GM18907 (cell line): ENCODE data around the gene SLFNL1.

ENCODE experiments used
- ATAC-seq: cut with Tn5 transposase; IDR thresholded peaks from one replicate; pipeline ENCODE4 v1.9.1; 2021; ENCODE audit warnings: mild to moderate bottlenecking, moderate library complexity; ENCODE audit not compliant: unreplicated experiment

The SLFNL1 gene

DNA sequence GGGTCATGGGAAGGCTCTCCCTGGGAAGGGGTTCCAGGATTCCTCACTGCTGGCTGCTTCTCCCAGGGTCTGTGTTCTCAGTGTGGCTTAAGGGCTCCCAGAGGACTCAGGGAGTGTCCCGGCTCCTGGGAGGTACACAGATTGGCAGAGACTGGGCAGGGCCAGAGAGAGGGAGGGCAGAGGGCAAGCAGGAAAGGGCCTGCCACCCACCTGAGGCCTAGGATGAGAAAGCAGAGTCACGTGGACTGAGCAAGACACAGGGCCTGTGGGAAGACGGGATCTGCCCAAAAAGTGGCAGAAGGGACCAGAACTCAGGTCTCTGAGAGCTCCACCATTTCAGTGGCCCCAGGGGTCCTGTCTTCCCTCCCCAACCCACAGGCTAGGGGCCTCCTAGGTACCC lies 871 bp downstream of the SLFNL1 start:
- ATAC-seq, result no peak

DNA sequence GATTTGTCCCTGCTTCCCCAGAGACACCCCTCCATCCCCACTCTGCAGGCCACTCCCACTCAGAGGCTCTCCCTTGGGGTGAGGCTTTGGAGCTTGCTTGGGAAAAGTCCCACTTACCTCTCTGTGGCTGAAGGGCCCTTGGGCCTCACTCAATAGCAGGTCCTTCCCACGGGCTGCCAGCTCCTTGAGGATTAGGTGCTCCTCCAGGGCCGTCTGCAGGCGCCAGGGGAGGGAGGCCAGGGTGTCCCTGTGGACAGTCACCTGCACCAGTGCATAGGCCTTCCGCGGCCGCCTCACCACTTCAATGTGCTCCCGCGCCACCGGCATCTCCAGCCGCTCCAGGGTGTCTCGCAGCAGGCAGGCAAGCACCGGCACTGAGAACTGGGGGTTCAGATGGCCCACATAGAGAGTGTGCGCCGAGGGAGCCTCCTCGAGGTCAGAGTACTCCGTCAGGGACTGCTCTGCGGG lies 1.4 kb downstream of the SLFNL1 start:
- no peak for ATAC-seq

DNA sequence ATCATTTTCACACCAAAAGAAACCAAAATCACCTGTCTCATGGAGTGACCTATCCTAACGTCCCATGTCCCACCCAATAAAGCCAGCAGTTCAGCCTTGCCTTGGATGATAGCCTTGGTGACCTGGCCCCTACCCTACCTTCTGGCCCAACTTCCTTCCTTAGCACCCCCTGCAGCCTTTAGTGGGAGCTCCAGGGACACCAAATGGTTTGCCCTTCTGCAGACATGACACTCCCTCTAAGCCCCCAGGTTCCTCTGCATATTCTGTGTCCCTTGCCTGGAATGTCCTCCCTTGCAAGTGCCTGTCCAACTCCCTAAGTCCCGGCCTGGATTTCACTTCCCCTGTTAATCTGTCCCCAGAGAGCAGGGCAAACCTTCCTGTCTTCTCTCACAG lies 2.2 kb downstream of the SLFNL1 start:
- no peak for ATAC-seq

DNA sequence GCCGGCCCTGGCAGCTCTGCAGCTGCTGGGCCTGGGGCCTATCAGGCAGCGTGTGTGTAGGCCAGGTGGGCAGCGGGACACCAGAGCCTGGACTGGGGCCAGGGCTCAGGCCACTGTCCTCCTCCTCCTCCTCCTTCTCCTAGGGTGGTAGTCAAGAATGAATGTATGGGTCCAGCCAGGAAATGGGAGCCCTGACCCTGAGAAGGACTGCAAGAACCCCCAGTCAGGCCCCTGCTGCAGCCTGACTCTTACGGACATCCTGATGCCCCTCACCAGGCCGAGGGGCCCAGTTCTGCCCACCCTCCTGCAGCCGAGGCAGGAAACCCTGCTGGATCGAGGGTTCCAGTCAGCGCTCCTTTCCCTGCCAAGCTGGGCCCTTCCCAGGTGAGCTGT lies 3.5 kb downstream of the SLFNL1 start:
- ATAC-seq, result no peak

DNA sequence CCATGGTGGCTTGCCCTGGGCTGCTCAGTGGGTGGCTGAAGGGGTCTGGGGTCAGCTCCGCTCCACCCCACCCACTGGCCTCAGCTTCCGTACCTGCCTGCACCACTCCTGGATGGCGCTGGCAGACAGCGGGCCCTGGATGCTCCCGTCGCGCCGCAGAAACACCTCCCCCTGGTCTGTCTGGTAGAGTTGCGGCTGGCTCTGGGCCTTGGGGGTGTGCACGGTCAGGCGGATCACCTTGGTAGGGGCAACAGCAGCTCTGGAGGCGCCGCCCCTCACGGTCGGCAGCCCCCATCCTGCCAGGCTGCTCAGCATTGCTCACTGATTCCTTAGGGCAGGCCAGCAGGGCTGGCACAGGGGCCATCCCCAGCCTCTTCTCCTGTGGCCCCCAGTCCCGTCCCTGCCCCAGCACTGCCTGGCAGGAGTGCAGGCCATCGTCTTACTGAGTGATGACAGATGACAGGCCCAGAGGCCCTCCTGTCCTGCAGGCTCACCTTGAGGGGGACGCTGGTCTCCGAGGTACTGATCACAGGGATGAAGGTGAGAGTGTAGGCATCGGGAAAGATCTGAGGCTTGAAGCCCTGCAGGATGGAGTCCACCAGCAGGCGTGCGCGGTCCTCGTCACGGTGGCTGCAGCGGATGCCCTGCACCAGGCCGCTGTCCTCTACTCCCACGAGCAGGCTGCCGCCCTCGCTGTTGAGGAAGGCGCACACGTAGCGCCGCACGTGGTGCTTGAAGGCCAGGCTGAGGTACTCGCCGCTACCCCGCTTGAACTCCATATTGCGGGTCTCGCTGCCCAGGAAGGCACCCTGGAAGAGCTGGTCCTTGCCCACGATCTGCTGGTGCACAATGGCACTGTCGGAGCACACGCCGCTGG lies 4.1 kb downstream of the SLFNL1 start:
- ATAC-seq, result no peak

DNA sequence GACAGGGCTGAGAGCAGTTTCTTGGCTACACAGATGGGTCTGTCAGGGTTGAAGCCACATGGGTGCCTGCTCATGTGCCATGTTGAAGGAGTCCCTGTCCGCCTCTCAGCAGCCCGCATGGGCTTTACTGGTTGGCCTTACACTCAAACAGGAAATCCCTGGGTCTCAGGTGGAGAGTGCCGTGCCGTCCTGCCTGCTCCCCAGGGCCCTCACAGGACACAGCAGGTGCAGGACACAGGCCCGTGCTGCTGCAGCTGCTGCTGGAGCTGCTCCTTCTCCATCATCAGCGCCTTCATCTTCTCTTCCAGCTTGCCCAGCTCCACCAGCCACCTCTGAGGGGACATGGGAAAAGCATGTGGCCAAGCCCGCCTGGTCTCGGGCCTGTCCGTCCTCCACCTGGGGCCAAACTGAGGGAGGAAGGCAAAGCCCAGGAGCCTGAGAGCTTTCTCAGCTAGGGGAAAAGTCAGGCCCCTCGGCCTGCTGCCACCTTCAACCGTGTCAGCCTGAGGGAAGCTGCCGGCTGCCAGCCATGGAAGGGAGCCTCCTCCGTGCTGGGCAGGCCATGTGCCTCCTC lies 5.5 kb downstream of the SLFNL1 start:
- ATAC-seq, result no peak

DNA sequence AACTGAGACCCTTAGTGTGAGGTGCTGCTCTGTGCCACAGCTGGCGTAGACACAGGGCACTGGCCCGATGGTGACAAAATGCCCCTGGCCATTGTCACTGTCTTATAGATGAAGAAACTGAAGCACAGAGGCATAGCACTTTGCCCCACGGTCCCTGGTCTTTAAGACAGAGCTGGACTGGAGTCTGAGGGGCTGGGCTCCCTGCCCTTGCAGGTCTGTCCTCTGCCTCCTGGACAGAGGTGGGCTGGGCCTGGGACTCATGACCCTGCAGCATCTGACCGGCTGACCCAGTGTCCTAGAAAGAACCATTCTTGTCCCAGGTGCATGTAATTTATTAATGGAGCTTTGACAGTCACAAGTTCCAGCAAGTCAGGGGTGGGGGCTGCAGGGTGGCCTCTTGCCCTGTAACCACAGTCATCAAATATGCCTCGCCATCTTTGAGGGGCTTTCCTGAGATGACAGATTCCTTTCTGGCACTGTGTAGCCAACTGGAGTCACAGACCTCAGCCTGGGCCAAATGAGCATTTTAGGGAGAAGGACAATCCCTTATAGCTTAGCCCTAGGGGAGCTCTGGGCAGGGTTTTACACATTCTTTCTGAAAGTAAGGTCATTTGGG lies 6.1 kb downstream of the SLFNL1 start:
- ATAC-seq, result no peak

DNA sequence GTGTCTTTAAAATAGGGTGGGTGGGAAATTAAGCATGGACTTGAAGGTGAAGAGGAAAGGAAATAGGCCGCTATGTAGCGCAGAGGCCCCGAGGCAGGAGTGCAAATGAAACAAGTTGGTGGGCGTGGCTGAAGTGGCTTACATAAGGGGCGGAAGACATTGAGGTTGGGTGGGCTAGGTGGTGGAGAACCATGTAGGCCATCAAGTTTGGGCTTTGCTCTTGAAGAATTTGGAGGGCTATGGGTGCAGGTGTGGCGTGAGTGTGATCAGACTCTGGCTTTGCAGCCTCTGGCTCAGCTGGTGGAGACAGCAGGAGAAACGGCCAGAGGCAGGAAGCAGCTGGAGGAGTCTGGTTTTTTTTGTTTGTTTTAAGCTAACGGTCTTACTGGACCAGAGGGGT lies 6.7 kb downstream of the SLFNL1 start:
- no peak for ATAC-seq

DNA sequence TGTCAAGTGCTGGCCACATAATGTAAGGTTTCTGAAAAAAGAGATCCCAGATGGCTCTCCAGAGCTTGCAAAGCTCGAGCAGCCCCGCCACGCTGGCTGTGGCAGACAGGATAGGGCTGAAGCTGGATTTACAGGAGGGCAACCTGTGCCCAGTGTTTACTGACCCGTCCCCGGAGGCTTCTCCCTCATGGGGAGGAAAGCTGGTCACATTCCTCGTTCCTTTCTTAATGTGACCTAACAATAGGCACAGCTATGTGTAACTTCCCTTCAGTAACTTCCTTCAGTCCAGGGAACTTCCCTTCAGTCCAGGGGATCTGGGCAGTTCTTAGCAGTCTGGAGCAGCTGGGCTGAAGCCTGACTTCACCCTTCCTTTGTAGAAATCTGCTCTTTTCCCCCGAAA lies 7.7 kb downstream of the SLFNL1 start:
- ATAC-seq, result no peak

DNA sequence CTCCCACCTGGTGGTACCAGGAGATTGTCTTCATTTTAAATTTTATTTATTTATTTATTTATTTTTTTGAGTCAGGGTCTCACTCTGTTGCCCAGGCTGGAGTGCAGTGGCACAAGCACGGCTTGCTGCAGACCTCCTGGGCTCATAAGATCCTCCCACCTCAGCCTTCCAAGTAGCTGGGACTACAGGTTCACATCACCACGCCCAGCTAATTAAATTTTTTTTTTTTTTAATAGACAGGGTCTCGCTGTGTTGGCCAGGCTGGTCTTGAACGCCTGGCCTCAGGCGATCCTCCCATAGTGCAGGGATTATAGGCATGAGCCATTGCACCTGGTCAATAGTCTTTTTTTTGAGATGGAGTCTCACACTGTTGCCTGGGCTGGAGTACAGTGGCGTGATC lies 8.5 kb downstream of the SLFNL1 start:
- ATAC-seq, result no peak

DNA sequence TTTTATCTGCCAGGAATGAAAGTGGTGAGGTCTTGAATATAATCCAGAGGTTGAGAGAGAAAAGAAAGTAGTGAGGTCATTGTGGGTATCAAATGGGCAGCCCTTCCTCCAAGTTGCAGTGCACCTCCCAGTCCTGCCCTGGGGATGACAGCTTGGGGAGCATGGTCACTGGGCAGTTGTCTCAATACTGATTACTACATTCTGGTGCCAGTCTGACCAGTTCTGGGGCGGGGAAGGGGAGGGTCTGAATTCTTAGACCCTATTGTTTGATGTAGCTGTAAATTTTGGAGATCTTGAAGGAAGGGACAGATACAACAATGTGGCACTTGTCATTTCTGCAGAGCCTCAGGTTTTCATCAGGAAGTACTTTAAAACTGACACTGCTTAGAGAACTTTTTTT lies 11.2 kb downstream of the SLFNL1 start:
- no peak for ATAC-seq

DNA sequence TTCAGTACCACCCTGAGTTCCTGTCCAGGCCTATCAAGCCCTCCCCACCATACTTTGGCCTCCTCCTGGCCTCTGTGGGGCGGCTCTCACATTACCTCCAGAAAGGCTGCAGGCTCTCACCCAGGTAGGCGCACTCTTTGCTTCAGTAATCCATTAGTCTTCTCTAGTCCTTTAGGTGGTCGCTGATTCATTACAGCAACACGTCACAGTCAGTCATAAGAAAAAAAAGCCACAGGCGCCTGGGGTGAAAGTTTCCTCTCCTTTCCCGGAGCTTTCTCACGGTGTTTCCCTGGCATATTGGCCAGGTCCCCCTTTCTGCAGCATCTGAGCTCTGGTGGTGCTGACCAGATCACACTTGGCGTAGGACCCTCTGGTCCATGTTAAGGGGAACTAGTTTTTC lies 12.1 kb downstream of the SLFNL1 start:
- no peak for ATAC-seq

DNA sequence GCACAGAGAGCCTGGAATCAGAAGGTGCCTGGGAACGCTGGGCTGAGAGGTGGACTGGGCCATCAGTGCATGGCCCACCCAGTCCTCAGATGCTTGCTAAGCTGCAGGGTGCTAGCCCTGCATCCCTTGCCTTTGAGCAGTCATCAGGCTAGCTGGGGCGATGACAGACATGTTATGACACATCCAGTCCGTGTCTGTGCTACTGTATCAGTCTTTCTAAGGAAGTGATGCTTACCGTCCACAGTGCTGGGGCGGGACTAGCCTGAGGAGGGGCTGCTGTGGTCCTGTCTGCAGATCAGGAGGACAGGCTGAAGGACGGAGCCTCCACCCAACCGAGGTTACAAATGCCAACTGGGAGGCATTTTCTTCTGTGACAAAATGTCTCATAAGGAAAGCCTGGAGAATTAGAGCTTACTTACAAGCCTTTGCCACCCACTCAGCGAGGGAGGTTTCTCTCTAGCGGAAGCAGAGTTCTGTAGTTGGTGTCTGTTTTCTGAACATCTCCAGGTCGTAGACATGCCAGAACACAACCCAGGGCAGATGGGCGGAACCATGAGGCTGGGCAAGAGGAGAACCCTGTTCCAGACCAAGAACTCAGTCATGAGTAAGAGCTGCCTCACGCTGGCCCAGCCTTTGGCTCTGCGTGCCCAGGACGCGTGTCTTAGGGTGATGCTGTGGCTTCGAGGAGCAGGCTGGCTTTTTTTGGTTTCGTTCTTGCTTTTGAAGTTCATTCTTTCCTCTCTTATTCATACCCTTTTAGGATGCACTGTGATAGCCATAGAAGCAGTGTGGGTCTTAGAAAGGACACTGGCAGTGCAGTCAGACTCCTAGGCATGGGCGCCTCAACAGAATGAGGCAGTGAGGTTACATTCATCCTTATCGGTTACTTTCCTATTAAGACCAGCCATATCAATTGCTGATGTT lies 14.3 kb downstream of the SLFNL1 start:
- ATAC-seq, result no peak

DNA sequence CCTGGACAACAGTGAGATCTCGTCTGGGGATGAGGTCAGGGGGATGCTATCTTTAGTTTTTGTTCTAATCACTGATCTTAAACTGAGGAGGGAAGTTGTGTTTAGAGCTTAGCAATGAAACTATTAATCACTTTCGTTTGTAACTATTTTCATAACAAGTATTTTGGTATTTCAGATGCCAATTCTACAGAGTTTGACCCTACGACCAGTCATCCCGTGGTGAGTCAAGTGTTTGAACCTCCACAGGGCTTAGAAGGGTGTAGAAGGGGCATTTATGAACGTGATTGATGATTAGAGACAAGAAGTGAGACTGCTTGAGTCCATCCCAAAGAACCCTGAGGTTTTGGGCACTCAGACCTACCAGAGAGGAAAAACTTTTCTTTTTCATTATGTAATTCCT lies 15.6 kb downstream of the SLFNL1 start:
- ATAC-seq, result no peak

DNA sequence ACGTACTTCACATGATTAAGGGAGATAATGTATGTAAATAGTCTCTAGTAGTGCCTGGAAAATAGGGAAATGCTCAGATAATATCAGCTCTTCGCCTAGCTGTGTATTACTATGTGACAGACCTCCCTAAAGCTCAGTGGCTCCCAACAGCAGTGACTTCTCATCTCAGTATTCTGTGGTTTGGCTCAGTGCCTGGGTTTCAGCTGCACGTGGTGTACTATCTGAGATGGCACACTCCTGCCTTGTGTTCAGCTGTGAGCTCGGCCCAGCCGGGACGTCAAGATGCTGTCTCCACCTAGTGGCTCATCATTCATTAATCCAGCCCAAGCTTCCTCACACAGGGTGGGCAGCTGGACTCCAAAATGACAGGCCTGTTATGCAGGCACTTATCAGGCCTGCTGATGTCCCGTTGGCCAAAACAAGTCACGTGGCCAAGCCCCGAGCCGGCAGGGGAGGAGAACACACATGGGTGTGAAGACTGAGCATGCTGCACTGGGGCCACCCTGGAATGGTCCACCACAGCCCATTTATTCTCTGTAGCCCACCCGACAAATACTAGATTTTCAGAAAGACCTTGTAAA lies 17.8 kb downstream of the SLFNL1 start:
- ATAC-seq, result peak; percentile 93

DNA sequence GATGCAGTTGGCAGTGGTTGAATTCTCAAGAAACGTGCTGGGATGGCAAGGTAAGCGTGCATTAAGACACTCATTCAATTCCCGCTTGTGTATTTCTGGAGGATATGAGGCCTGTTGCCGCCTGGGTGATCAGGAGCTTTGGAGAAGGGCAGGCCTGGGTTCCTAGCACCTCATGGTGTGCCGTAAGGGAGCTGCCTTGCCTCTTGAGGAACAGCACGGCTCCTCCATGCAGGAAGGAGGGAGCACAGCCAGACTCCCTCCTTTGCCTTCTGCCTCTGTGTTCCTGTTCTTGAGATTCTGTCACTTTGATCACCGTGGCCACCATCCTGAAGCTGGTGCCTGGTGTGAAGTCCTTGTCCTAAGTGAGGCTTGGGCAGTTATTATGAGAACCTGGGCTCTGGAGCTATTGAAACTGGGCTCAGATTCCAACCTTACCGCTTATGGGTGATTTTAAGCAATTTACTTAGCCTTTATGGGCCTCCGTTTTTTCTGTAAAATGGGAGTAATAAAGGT lies 18.3 kb downstream of the SLFNL1 start:
- peak; percentile 6 for ATAC-seq

DNA sequence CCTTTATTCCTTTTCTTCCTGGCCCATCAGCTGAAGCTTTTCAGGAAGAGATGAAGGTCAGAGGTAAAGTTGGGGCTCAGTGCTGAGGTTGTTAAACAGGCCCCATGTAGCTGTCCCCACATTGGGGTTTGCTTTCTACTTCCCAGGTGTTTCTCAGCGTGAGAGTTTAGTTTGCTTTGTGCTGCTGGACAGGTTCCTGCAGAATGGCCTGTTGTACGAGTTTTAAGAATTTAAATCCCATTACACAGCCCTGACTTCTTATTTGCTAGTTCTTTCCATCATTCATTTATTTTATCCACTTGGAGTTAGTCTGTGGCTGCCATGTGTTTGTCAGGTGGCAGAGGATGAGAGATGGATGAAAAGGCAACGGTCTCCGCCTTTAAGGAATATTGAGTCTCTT lies 22.9 kb downstream of the SLFNL1 start:
- ATAC-seq, result no peak

DNA sequence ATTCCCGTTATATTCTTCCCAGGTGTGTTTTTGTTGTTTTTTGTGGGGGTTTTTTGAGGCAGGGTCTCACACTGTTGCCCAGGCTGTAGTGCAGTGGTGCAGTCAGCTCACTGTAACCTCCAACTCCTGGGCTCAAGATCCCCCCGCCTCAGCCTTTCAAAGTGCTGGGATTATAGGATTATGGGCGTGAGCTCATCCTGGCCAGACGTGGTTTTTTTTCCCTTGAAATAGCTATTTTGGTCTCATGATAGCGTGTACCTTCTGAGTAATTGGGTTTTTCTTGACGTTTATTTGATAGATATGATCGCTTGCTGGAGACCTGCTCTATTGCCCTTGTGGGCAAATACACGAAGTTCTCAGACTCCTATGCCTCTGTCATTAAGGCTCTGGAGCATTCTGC lies 24.4 kb downstream of the SLFNL1 start:
- no peak for ATAC-seq

DNA sequence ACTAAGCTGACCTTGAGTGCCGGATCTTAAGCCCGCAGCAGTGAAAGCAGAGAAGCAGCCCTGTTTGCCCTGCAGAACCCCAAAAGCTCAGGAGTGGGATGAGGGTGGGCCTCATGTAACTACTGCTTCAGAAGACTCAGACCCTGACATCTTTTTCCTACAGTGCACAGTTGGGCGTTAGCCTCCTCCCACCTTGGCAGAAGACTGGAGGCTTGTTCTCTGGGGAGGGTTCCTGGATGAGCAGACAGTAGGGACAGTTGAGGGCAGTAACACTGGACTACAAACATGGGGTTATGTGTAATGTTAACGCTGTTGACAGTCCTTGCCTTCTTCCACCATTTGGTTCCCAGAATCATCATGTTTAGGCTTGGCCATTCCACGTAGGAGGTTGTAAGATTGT lies 32.5 kb downstream of the SLFNL1 start:
- no peak for ATAC-seq

DNA sequence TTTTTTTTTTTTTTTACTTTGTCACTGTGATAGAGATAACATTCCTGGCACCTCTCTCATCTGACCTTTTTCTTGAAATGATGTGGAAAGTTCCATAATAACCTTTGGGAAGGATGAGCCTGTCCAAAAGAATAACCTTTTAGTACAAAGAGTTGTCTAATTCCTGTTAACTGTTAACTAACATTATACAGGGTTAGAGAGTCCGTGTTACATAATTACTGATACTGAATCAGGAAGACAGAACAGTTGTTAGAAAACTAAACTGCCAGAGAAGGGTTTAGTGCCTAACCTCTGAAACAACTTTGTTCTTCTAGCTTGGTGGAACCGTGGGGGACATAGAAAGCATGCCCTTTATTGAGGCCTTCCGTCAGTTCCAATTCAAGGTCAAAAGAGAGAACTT lies 33.2 kb downstream of the SLFNL1 start:
- ATAC-seq, result no peak
